GM23338 (cell line): ENCODE measurements around the gene ECSCR. TPM values are rescaled to one million over a fixed set of nuclear protein-coding genes. Genes with fewer than 3 reads are reported as not detected.

Source experiments
- ATAC-seq: fragments of 200-7000 bp; cut with Tn5 transposase; 3 replicates; pipeline ENCODE4 v1.9.1; 2020
- DNase-seq: peaks from one replicate; pipeline ENCODE4 v3.0.0-alpha.2; 2015; ENCODE audit warnings: low spot score
- H2AFZ ChIP-seq: fragments of 200-600 bp; sonication (generic); 2 replicates; pipeline ENCODE4 v1.8.0; 2016; ENCODE audit warnings: antibody characterized with exemption, mild to moderate bottlenecking, moderate library complexity
- H3F3A ChIP-seq: fragments of 200-600 bp; sonication (generic); replicated peaks from 2 replicates; pipeline ENCODE4 v1.8.0; 2017; ENCODE audit warnings: antibody characterized with exemption, mixed run types, low read depth
- H3K27ac ChIP-seq: fragments of 200-600 bp; sonication (generic); 2 replicates; pipeline ENCODE4 v1.6.1; 2016; ENCODE audit warnings: low read depth
- H3K27me3 ChIP-seq: fragments of 200-600 bp; sonication (generic); 2 replicates; pipeline ENCODE4 v1.8.0; 2016; ENCODE audit warnings: mild to moderate bottlenecking, mixed run types, moderate library complexity; ENCODE audit not compliant: insufficient read depth
- H3K36me3 ChIP-seq: fragments of 200-600 bp; sonication (generic); 2 replicates; pipeline ENCODE4 v1.8.0; 2016; ENCODE audit warnings: mild to moderate bottlenecking; ENCODE audit not compliant: insufficient read depth
- H3K4me1 ChIP-seq: fragments of 200-600 bp; sonication (generic); 2 replicates; pipeline ENCODE4 v1.8.0; 2016; ENCODE audit warnings: mild to moderate bottlenecking, moderate library complexity; ENCODE audit not compliant: insufficient read depth
- H3K4me2 ChIP-seq: fragments of 200-600 bp; sonication (generic); 2 replicates; pipeline ENCODE4 v1.7.1; 2017; ENCODE audit warnings: mixed run types
- H3K4me3 ChIP-seq: fragments of 200-600 bp; sonication (generic); 2 replicates; pipeline ENCODE4 v1.6.1; 2016; ENCODE audit warnings: mixed run types
- H3K79me2 ChIP-seq: fragments of 200-600 bp; sonication (generic); replicated peaks from 2 replicates; pipeline ENCODE4 v1.8.0; 2017; ENCODE audit warnings: mild to moderate bottlenecking; ENCODE audit not compliant: insufficient read depth
- H3K9me2 ChIP-seq: fragments of 200-600 bp; sonication (generic); 2 replicates; pipeline ENCODE4 v1.8.0; 2017; ENCODE audit not compliant: insufficient read depth
- H4K20me1 ChIP-seq: fragments of 200-600 bp; sonication (generic); replicated peaks from 2 replicates; pipeline ENCODE4 v1.8.0; 2017; ENCODE audit warnings: mild to moderate bottlenecking; ENCODE audit not compliant: insufficient read depth
- H3K27ac Mint-ChIP-seq: 2 replicates; pipeline ENCODE4 v1.8.0; 2020; ENCODE audit warnings: inconsistent platforms, mild to moderate bottlenecking, moderate library complexity, mixed read lengths
- H3K27me3 Mint-ChIP-seq: 3 replicates; pipeline ENCODE4 v1.8.0; 2022; ENCODE audit warnings: low read depth, mild to moderate bottlenecking, moderate library complexity, mixed read lengths, inconsistent platforms; ENCODE audit not compliant: insufficient read depth, poor library complexity
- H3K36me3 Mint-ChIP-seq: 3 replicates; pipeline ENCODE4 v1.8.0; 2021; ENCODE audit warnings: low read depth, mild to moderate bottlenecking, inconsistent platforms, moderate library complexity, mixed read lengths
- H3K4me1 Mint-ChIP-seq: 3 replicates; pipeline ENCODE4 v1.8.0; 2020; ENCODE audit warnings: mild to moderate bottlenecking, inconsistent platforms, mixed read lengths
- H3K4me3 Mint-ChIP-seq: 3 replicates; pipeline ENCODE4 v1.8.0; 2021; ENCODE audit warnings: moderate library complexity, mild to moderate bottlenecking, inconsistent platforms, mixed read lengths
- H3K9me3 Mint-ChIP-seq: 3 replicates; pipeline ENCODE4 v1.8.0; 2020; ENCODE audit warnings: moderate library complexity, mild to moderate bottlenecking, inconsistent platforms, mixed read lengths
- ETS1 ChIP-seq: IDR thresholded peaks from 2 replicates; pipeline ENCODE4 v1.6.1; 2016; ENCODE audit warnings: antibody characterized with exemption
- EZH2 ChIP-seq: fragments of 200-600 bp; sonication (generic); IDR thresholded peaks from one replicate; pipeline ENCODE4 v1.8.0; 2017; ENCODE audit warnings: antibody characterized with exemption, mild to moderate bottlenecking, low read depth; ENCODE audit not compliant: unreplicated experiment
- EZH2phosphoT487 ChIP-seq: fragments of 200-600 bp; sonication (generic); IDR thresholded peaks from one replicate; pipeline ENCODE4 v1.8.1; 2018; ENCODE audit warnings: antibody characterized with exemption; ENCODE audit not compliant: unreplicated experiment
- JUNB ChIP-seq: IDR thresholded peaks from one replicate; pipeline ENCODE4 v1.6.1; 2016; ENCODE audit warnings: antibody characterized with exemption; ENCODE audit not compliant: unreplicated experiment
- NANOG ChIP-seq: IDR thresholded peaks from 2 replicates; pipeline ENCODE4 v1.6.1; 2016; ENCODE audit warnings: antibody characterized with exemption, borderline replicate concordance
- POLR2AphosphoS5 ChIP-seq: IDR thresholded peaks from 2 replicates; pipeline ENCODE4 v1.6.1; 2016; ENCODE audit warnings: antibody characterized with exemption, low read depth
- ZNF114 ChIP-seq: fragments of 250-450 bp; sonication (Bioruptor Pico); IDR thresholded peaks from 2 replicates; pipeline ENCODE4 v1.5.0; 2020; ENCODE audit warnings: mild to moderate bottlenecking, moderate library complexity
- ZNF331 ChIP-seq: fragments of 250-450 bp; sonication (Bioruptor Pico); IDR thresholded peaks from 2 replicates; pipeline ENCODE4 v1.5.0; 2020; ENCODE audit warnings: low read depth, mild to moderate bottlenecking, moderate library complexity
- ZNF462 ChIP-seq: fragments of 250-450 bp; sonication (Bioruptor Pico); IDR thresholded peaks from 2 replicates; pipeline ENCODE4 v1.5.0; 2020; ENCODE audit warnings: mild to moderate bottlenecking, moderate library complexity
- polyA plus RNA-seq: library from polyadenylated mRNA; unstranded; fragments of >200 nt; fragmentation: Nextera tagmentation; extraction: Ambion mirVana; gene quantifications from 2 replicates; pipeline ENCODE4 v1.2.1, GENCODE V29; 2016
- total RNA-seq: library from RNA; depleted of rRNA; stranded (reverse); fragments of >200 nt; shearing (Covaris generic); gene quantifications from 2 replicates; pipeline ENCODE4 v1.2.3, GENCODE V29; 2014

ECSCR gene
- total and polyA plus RNA-seq, 2 experiments from 2014 or later = 2.2 to 2.6 TPM

- TF ChIP-seq ZNF462 (CRISPR knock-in tag) = no peak
- no peak for TF ChIP-seq POLR2AphosphoS5
- no peak for TF ChIP-seq EZH2
- no peak for TF ChIP-seq ZNF114 (CRISPR knock-in tag)
- no peak for TF ChIP-seq EZH2phosphoT487
Measured at GRCh38 chr5:139501381-139501780, 38.8 kb upstream of the ECSCR start (continued).

GRCh38 chr5:139495638-139496435, 33.3 kb upstream of the ECSCR start:
- Histone ChIP-seq H3K4me3 (no peak overlapping the region), H3K36me3 (no peaks in the 10 kb centered on the region), H3K27me3 (no peaks in the 10 kb centered on the region), H3K79me2 (no peaks in the 10 kb centered on the region), H3F3A (no peaks in the 10 kb centered on the region), H3K9me2 (no peaks in the 10 kb centered on the region), H2AFZ (no peak overlapping the region), H4K20me1 (no peaks in the 10 kb centered on the region), H3K4me2 (no peak overlapping the region), H3K27ac (no peak overlapping the region), H3K4me1 (no peaks in the 10 kb centered on the region)
- peaks cover 4% of the 10 kb centered on the region for H3K27me3 Mint-ChIP-seq
- ATAC-seq (no peak), DNase-seq (no peak)
- H3K4me1 Mint-ChIP-seq = no peaks in the 10 kb centered on the region
- no peaks in the 10 kb centered on the region for H3K36me3 Mint-ChIP-seq
- H3K9me3 Mint-ChIP-seq = no peaks in the 10 kb centered on the region
- no peak overlapping the region for H3K27ac Mint-ChIP-seq
- no peak overlapping the region for H3K4me3 Mint-ChIP-seq
- TF ChIP-seq POLR2AphosphoS5 (no peak), ETS1 (no peak), ZNF114 (CRISPR knock-in tag) (no peak), EZH2 (no peak), EZH2phosphoT487 (no peak), NANOG (no peak), JUNB (no peak), ZNF331 (no peak)
